HepG2 (cell line): Measurements from ENCODE around the gene FRMD3.

ENCODE experiments used
- BRCA1 ChIP-seq: sonication (generic); formaldehyde crosslinking; IDR thresholded peaks from 2 replicates; pipeline ENCODE4 v1.4.0; 2020; ENCODE audit warnings: missing genetic modification reagents
- MTA1 ChIP-seq: sonication (generic); formaldehyde crosslinking; IDR thresholded peaks from 2 replicates; pipeline ENCODE4 v1.4.0; 2020; ENCODE audit warnings: missing genetic modification reagents, mild to moderate bottlenecking, borderline replicate concordance
- PHF20 ChIP-seq: sonication (generic); formaldehyde crosslinking; IDR thresholded peaks from 2 replicates; pipeline ENCODE4 v1.5.0; 2020; ENCODE audit warnings: mild to moderate bottlenecking, missing genetic modification reagents
- RAD51 ChIP-seq: fragments of 450-650 bp; IDR thresholded peaks from 2 replicates; pipeline ENCODE4 v1.6.1; 2016; ENCODE audit warnings: borderline replicate concordance
- ZNF34 ChIP-seq: sonication (generic); formaldehyde crosslinking; IDR thresholded peaks from 2 replicates; pipeline ENCODE4 v1.4.0; 2020; ENCODE audit warnings: mild to moderate bottlenecking, missing genetic modification reagents, borderline replicate concordance
- ZNF740 ChIP-seq: sonication (generic); formaldehyde crosslinking; IDR thresholded peaks from 2 replicates; pipeline ENCODE4 v1.4.0; 2020; ENCODE audit warnings: missing genetic modification reagents

- no peak for TF ChIP-seq BRCA1 (CRISPR knock-in tag)
- no peak for TF ChIP-seq RAD51
- no peak for TF ChIP-seq ZNF34 (CRISPR knock-in tag)
- no peak for TF ChIP-seq PHF20 (CRISPR knock-in tag)
- TF ChIP-seq ZNF740 (CRISPR knock-in tag) = no peak
- TF ChIP-seq MTA1 = no peak
These were observed 299.1 kb downstream of the FRMD3 start for GRCh38 chr9:83238871-83239640.
